Mucosa of rectum (tissue), 2 donors: ENCODE measurements around the gene ATP2C2.

Experiments used
- H3K27ac ChIP-seq, 2 donors: one replicate each; pipeline ENCODE4 v1.7.0; 2013; ENCODE audit warnings: inconsistent platforms in 2 of 2, low read depth in 2 of 2, low read length in 2 of 2
- H3K27me3 ChIP-seq, 2 donors: one replicate each; pipeline ENCODE4 v1.7.0; 2013; ENCODE audit warnings: low read length in 2 of 2; ENCODE audit not compliant: control insufficient read depth in 2 of 2, insufficient read depth in 2 of 2
- H3K36me3 ChIP-seq, 2 donors: one replicate each; pipeline ENCODE4 v1.7.0; 2013; ENCODE audit warnings: low read length in 2 of 2; ENCODE audit not compliant: control insufficient read depth in 2 of 2, insufficient read depth in 2 of 2
- H3K4me1 ChIP-seq, 2 donors: one replicate each; pipeline ENCODE4 v1.7.0; 2013; ENCODE audit warnings: low read length in 2 of 2, mild to moderate bottlenecking in 1 of 2; ENCODE audit not compliant: control insufficient read depth in 2 of 2, insufficient read depth in 2 of 2
- H3K4me3 ChIP-seq, 2 donors: one replicate each; pipeline ENCODE4 v1.7.0; 2013; ENCODE audit warnings: low read length in 2 of 2
- H3K9ac ChIP-seq, 2 donors: one replicate each; pipeline ENCODE4 v1.7.0; 2013; ENCODE audit warnings: low read length in 2 of 2, low read depth in 1 of 2, mild to moderate bottlenecking in 1 of 2
- H3K9me3 ChIP-seq, 2 donors: one replicate each; pipeline ENCODE4 v1.7.0; 2013; ENCODE audit warnings: low read length in 2 of 2; ENCODE audit not compliant: control insufficient read depth in 2 of 2
- donor health status: healthy.
- donor health status: Normal muscosa, but diverticular disease.

Gene ATP2C2

GRCh38 chr16:84486551-84487235 is 118.4 kb downstream of the ATP2C2 start:
- no peaks in the 10 kb centered on the region for H3K27me3 ChIP-seq
- peaks cover 23 to 42% of the 10 kb centered on the region in 2 donors for H3K36me3 ChIP-seq
- no peaks in the 10 kb centered on the region for H3K9me3 ChIP-seq
- H3K9ac ChIP-seq: no peak overlapping the region
- no peak overlapping the region for H3K4me3 ChIP-seq
- H3K27ac ChIP-seq: no peak overlapping the region
- H3K4me1 ChIP-seq: no peaks in the 10 kb centered on the region

- Histone ChIP-seq H3K9ac (no peak overlapping the region), H3K36me3 (peaks cover 22 to 39% of the 10 kb centered on the region in 2 donors)
Measured at GRCh38 chr16:84487358-84487757, 119.0 kb downstream of the ATP2C2 start.

GRCh38 chr16:84489131-84489530 is 120.8 kb downstream of the ATP2C2 start:
- Histone ChIP-seq H3K4me3 (no peak overlapping the region), H3K9me3 (no peaks in the 10 kb centered on the region), H3K9ac (no peak overlapping the region), H3K36me3 (peaks cover 21 to 38% of the 10 kb centered on the region in 2 donors), H3K4me1 (no peaks in the 10 kb centered on the region), H3K27me3 (no peaks in the 10 kb centered on the region), H3K27ac (no peak overlapping the region)

More at GRCh38 chr16:84487358-84487757, 119.0 kb downstream of the ATP2C2 start:
- Histone ChIP-seq H3K4me3 (no peak overlapping the region), H3K9me3 (no peaks in the 10 kb centered on the region), H3K27ac (no peak overlapping the region), H3K4me1 (no peaks in the 10 kb centered on the region), H3K27me3 (no peaks in the 10 kb centered on the region)

- H3K9me3 ChIP-seq: no peaks in the 10 kb centered on the region
- no peaks in the 10 kb centered on the region for H3K27me3 ChIP-seq
- H3K27ac ChIP-seq: no peak overlapping the region
- H3K4me1 ChIP-seq: no peaks in the 10 kb centered on the region
- no peak overlapping the region for H3K9ac ChIP-seq
- H3K36me3 ChIP-seq: peaks cover 20 to 28% of the 10 kb centered on the region in 2 donors
- H3K4me3 ChIP-seq: no peak overlapping the region
Measured at GRCh38 chr16:84495506-84495905, 127.2 kb downstream of the ATP2C2 start.

- H3K27me3 ChIP-seq: no peaks in the 10 kb centered on the region
- no peak overlapping the region for H3K9ac ChIP-seq
- no peak overlapping the region for H3K4me3 ChIP-seq
- no peaks in the 10 kb centered on the region for H3K9me3 ChIP-seq
- H3K36me3 ChIP-seq: peaks cover 20 to 28% of the 10 kb centered on the region in 2 donors
- peaks cover 2 to 6% of the 10 kb centered on the region in 2 donors for H3K4me1 ChIP-seq
- no peak overlapping the region for H3K27ac ChIP-seq
Measured at GRCh38 chr16:84496991-84497390, 128.7 kb downstream of the ATP2C2 start.

- Histone ChIP-seq H3K36me3 (peaks cover 20 to 30% of the 10 kb centered on the region in 2 donors), H3K9me3 (no peaks in the 10 kb centered on the region), H3K27ac (no peak overlapping the region), H3K4me3 (no peak overlapping the region), H3K9ac (no peak overlapping the region), H3K4me1 (peaks cover 2 to 6% of the 10 kb centered on the region in 2 donors), H3K27me3 (no peaks in the 10 kb centered on the region)
Measured at GRCh38 chr16:84497418-84498222, 129.3 kb downstream of the ATP2C2 start.

GRCh38 chr16:84498223-84498610 is 129.9 kb downstream of the ATP2C2 start:
- H3K4me1 ChIP-seq: peaks cover 3 to 6% of the 10 kb centered on the region in 2 donors
- H3K9me3 ChIP-seq: no peaks in the 10 kb centered on the region
- no peaks in the 10 kb centered on the region for H3K27me3 ChIP-seq
- H3K36me3 ChIP-seq: peaks cover 20 to 28% of the 10 kb centered on the region in 2 donors
- no peak overlapping the region for H3K9ac ChIP-seq
- H3K27ac ChIP-seq: no peak overlapping the region
- H3K4me3 ChIP-seq: no peak overlapping the region

- H3K36me3 ChIP-seq: peaks cover 20 to 23% of the 10 kb centered on the region in 2 donors
- H3K9ac ChIP-seq: no peak overlapping the region
- no peak overlapping the region for H3K4me3 ChIP-seq
- no peak overlapping the region for H3K27ac ChIP-seq
- H3K27me3 ChIP-seq: no peaks in the 10 kb centered on the region
- H3K9me3 ChIP-seq: no peaks in the 10 kb centered on the region
- peaks cover 11 to 12% of the 10 kb centered on the region in 2 donors for H3K4me1 ChIP-seq
Measured at GRCh38 chr16:84498859-84499620, 130.7 kb downstream of the ATP2C2 start.

- H3K27me3 ChIP-seq: no peaks in the 10 kb centered on the region
- H3K9me3 ChIP-seq: no peaks in the 10 kb centered on the region
- peaks cover 12% of the 10 kb centered on the region in 2 donors for H3K4me1 ChIP-seq
- H3K36me3 ChIP-seq: peaks cover 20 to 23% of the 10 kb centered on the region in 2 donors
- H3K9ac ChIP-seq: no peak overlapping the region
- no peak overlapping the region for H3K27ac ChIP-seq
- H3K4me3 ChIP-seq: no peak overlapping the region
Measured at GRCh38 chr16:84499638-84500037, 131.3 kb downstream of the ATP2C2 start.

GRCh38 chr16:84500531-84500930 is 132.2 kb downstream of the ATP2C2 start:
- H3K27ac ChIP-seq: no peak overlapping the region
- H3K27me3 ChIP-seq: no peaks in the 10 kb centered on the region
- H3K36me3 ChIP-seq: peaks cover 17 to 19% of the 10 kb centered on the region in 2 donors
- H3K9me3 ChIP-seq: no peaks in the 10 kb centered on the region
- no peak overlapping the region for H3K4me3 ChIP-seq
- H3K9ac ChIP-seq: no peak overlapping the region
- H3K4me1 ChIP-seq: peaks cover 19% of the 10 kb centered on the region in 2 donors
